Ishikawa (cell line): ENCODE data around the gene KYAT1.

ENCODE experiments used
- MAX ChIP-seq: IDR thresholded peaks from 2 replicates; pipeline ENCODE4 v1.6.1; 2012
- NFIC ChIP-seq: IDR thresholded peaks from 2 replicates; pipeline ENCODE4 v1.6.1; 2012
- RAD21 ChIP-seq: IDR thresholded peaks from 2 replicates; pipeline ENCODE4 v1.6.1; 2012; ENCODE audit warnings: low read depth
- TCF12 ChIP-seq: IDR thresholded peaks from 2 replicates; pipeline ENCODE4 v1.6.1; 2012; ENCODE audit warnings: low read depth
- ZBTB7A ChIP-seq: IDR thresholded peaks from 2 replicates; pipeline ENCODE4 v1.6.1; 2012; ENCODE audit warnings: low read depth

GRCh38 chr9:128805661-128806060 lies 76.1 kb downstream of the KYAT1 start:
- TF ChIP-seq NFIC (no peak), MAX (no peak), RAD21 (no peak), TCF12 (no peak), ZBTB7A (no peak)
